H1 (cell line): ENCODE data around the gene COL1A1. TPM values are rescaled to one million over a fixed set of nuclear protein-coding genes. Genes with fewer than 3 reads are reported as not detected.
A peak's percentile ranks its signal among the peaks of the same experiment; 100 is the strongest.

Experiments used
- CTCF ChIA-PET: fragments of 300-600 bp; sonication (Branson Sonifier 250); formaldehyde crosslinking; loops from one replicate; lab custom pipeline; 2021; ENCODE audit not compliant: partially characterized antibody; lab: Charles Lee
- POLR2A ChIA-PET: fragments of 300-600 bp; sonication (Branson Sonifier 250); formaldehyde crosslinking; loops from one replicate; lab custom pipeline; 2021; ENCODE audit warnings: inconsistent platforms; ENCODE audit not compliant: partially characterized antibody; lab: Charles Lee
- DNase-seq, 2 experiments: peaks; one replicate each; pipeline versions ENCODE4 v3.0.0 to v3.0.0-alpha.2; 2010 to 2022; ENCODE audit warnings: low spot score in 2 of 2, low read depth in 1 of 2, mixed read lengths in 1 of 2
- FAIRE-seq: peaks from 2 replicates; lab custom pipeline; 2011; peaks lifted over from hg19 to GRCh38; lab: Jason Lieb, UNC
- H2AFZ ChIP-seq: 2 replicates; pipeline ENCODE4 v1.8.1; 2012; ENCODE audit warnings: low read length, inconsistent platforms
- H2AK5ac ChIP-seq: 2 replicates; pipeline ENCODE4 v1.6.1; 2013; ENCODE audit warnings: low read depth, low read length
- H2BK120ac ChIP-seq: replicated peaks from 2 replicates; pipeline ENCODE3; 2013; ENCODE audit warnings: low read depth, low read length, inconsistent platforms
- H2BK12ac ChIP-seq: 2 replicates; pipeline ENCODE4 v1.6.1; 2013; ENCODE audit warnings: low read depth, low read length
- H2BK15ac ChIP-seq: 2 replicates; pipeline ENCODE4 v1.6.1; 2013; ENCODE audit warnings: low read length
- H2BK20ac ChIP-seq: 2 replicates; pipeline ENCODE4 v1.6.1; 2013; ENCODE audit warnings: low read length
- H2BK5ac ChIP-seq: 2 replicates; pipeline ENCODE4 v1.6.1; 2013; ENCODE audit warnings: low read depth, low read length
- H3K14ac ChIP-seq: 2 replicates; pipeline ENCODE4 v1.6.1; 2013; ENCODE audit warnings: inconsistent platforms; ENCODE audit not compliant: insufficient read length
- H3K18ac ChIP-seq: 2 replicates; pipeline ENCODE4 v1.6.1; 2013; ENCODE audit warnings: low read length; ENCODE audit errors: extremely low read depth
- H3K23ac ChIP-seq: 2 replicates; pipeline ENCODE4 v1.6.1; 2013; ENCODE audit warnings: inconsistent platforms; ENCODE audit not compliant: insufficient read length
- H3K23me2 ChIP-seq: 2 replicates; pipeline ENCODE4 v1.6.1; 2013; ENCODE audit warnings: low read depth, low read length
- H3K27ac ChIP-seq: 2 replicates; pipeline ENCODE4 v1.6.1; 2011; ENCODE audit warnings: low read depth, low read length, inconsistent platforms
- H3K27me3 ChIP-seq, 4 experiments: replicated peaks in 1 of 4; 1 replicate in 1 of 4; 2 replicates in 3 of 4; pipeline versions ENCODE4 v1.6.1 to v1.8.1; 2011 to 2013; ENCODE audit warnings: low read length in 3 of 4, mild to moderate bottlenecking in 3 of 4, inconsistent platforms in 2 of 4, mixed read lengths in 2 of 4, moderate library complexity in 1 of 4; ENCODE audit not compliant: control insufficient read depth in 3 of 4, insufficient read depth in 3 of 4; ENCODE audit errors: extremely low read depth in 1 of 4
- H3K36me3 ChIP-seq, 4 experiments: 2 replicates each; pipeline versions ENCODE4 v1.6.1 to v1.8.1; 2011 to 2013; ENCODE audit warnings: mild to moderate bottlenecking in 4 of 4, low read length in 3 of 4, moderate library complexity in 2 of 4, control low read depth in 1 of 4, inconsistent platforms in 1 of 4; ENCODE audit not compliant: insufficient read depth in 4 of 4, control insufficient read depth in 2 of 4
- H3K4ac ChIP-seq: replicated peaks from 2 replicates; pipeline ENCODE3; 2013; ENCODE audit warnings: low read length, low read depth, mixed read lengths, inconsistent platforms; ENCODE audit not compliant: insufficient read length
- H3K4me1 ChIP-seq, 4 experiments: replicated peaks in 1 of 4; 1 replicate in 1 of 4; 2 replicates in 3 of 4; pipeline versions ENCODE4 v1.6.1 to v1.8.1; 2011 to 2013; ENCODE audit warnings: low read length in 3 of 4, inconsistent platforms in 2 of 4, mixed read lengths in 1 of 4; ENCODE audit not compliant: insufficient read depth in 4 of 4, control insufficient read depth in 3 of 4
- H3K4me2 ChIP-seq, 2 experiments: 2 replicates each; pipeline versions ENCODE4 v1.6.1 to v1.8.1; 2011 to 2013; ENCODE audit warnings: low read depth in 2 of 2, low read length in 2 of 2, control low read depth in 1 of 2, inconsistent platforms in 1 of 2, mild to moderate bottlenecking in 1 of 2; ENCODE audit not compliant: insufficient read depth in 1 of 2
- H3K4me3 ChIP-seq, 4 experiments: fragments of 200-600, 300-600 bp in 1 of 4; sonication (generic), shearing (Covaris generic), sonication (Bioruptor Twin) in 1 of 4; 2 replicates each; pipeline versions ENCODE4 v1.5.1 to v1.8.1; 2011 to 2016; ENCODE audit warnings: low read length in 4 of 4, low read depth in 3 of 4, control low read depth in 2 of 4, inconsistent platforms in 2 of 4, mild to moderate bottlenecking in 2 of 4, mixed read lengths in 1 of 4, moderate library complexity in 1 of 4; ENCODE audit not compliant: insufficient read depth in 2 of 4; ENCODE audit errors: extremely low read depth in 1 of 4
- H3K56ac ChIP-seq: replicated peaks from 2 replicates; pipeline ENCODE3; 2013; ENCODE audit warnings: low read depth, mild to moderate bottlenecking, mixed read lengths, low read length, inconsistent platforms; ENCODE audit not compliant: insufficient read length
- H3K79me1 ChIP-seq: 2 replicates; pipeline ENCODE4 v1.6.1; 2013; ENCODE audit warnings: low read depth, low read length, control low read depth
- H3K79me2 ChIP-seq, 2 experiments: 2 replicates each; pipeline versions ENCODE4 v1.6.1 to v1.8.1; 2012 to 2013; ENCODE audit warnings: low read length in 2 of 2, mild to moderate bottlenecking in 2 of 2, inconsistent platforms in 1 of 2; ENCODE audit not compliant: insufficient read depth in 2 of 2, control insufficient read depth in 1 of 2
- H3K9ac ChIP-seq, 4 experiments: replicated peaks in 1 of 4; 1 replicate in 1 of 4; 2 replicates in 3 of 4; pipeline versions ENCODE4 v1.6.1 to v1.8.1; 2011 to 2013; ENCODE audit warnings: low read depth in 3 of 4, low read length in 3 of 4, control low read depth in 2 of 4, mild to moderate bottlenecking in 2 of 4, moderate library complexity in 2 of 4, inconsistent platforms in 1 of 4; ENCODE audit errors: extremely low read depth in 1 of 4
- H3K9me3 ChIP-seq, 2 experiments: 2 replicates each; pipeline versions ENCODE4 v1.6.1 to v1.8.1; 2012 to 2013; ENCODE audit warnings: mild to moderate bottlenecking in 2 of 2, moderate library complexity in 2 of 2, control low read depth in 1 of 2, inconsistent platforms in 1 of 2, low read depth in 1 of 2, low read length in 1 of 2, mixed read lengths in 1 of 2; ENCODE audit not compliant: insufficient read depth in 2 of 2
- H4K20me1 ChIP-seq, 2 experiments: replicated peaks in 1 of 2; 2 replicates each; pipeline versions ENCODE3 to v1.8.1; 2011 to 2013; ENCODE audit warnings: inconsistent platforms in 2 of 2, low read length in 2 of 2, mild to moderate bottlenecking in 1 of 2; ENCODE audit not compliant: insufficient read depth in 2 of 2, control insufficient read depth in 1 of 2
- H4K5ac ChIP-seq: 2 replicates; pipeline ENCODE4 v1.6.1; 2013; ENCODE audit warnings: low read length, low read depth, mixed read lengths, inconsistent platforms; ENCODE audit not compliant: insufficient read length
- H4K8ac ChIP-seq: 2 replicates; pipeline ENCODE4 v1.8.0; 2013; ENCODE audit warnings: mild to moderate bottlenecking, moderate library complexity, low read length, inconsistent platforms; ENCODE audit not compliant: insufficient read depth; ENCODE audit errors: extremely low read depth
- H4K91ac ChIP-seq: replicated peaks from 2 replicates; pipeline ENCODE3; 2013; ENCODE audit warnings: low read length, mixed read lengths, inconsistent platforms; ENCODE audit not compliant: insufficient read length
- EP300 ChIP-seq, 2 experiments: IDR thresholded peaks; 1 replicate in 1 of 2; 2 replicates in 1 of 2; pipeline ENCODE4 v1.6.1; 2011 to 2012; ENCODE audit warnings: low read depth in 2 of 2, low read length in 2 of 2, mild to moderate bottlenecking in 2 of 2, borderline replicate concordance in 1 of 2, inconsistent platforms in 1 of 2, moderate library complexity in 1 of 2
- NANOG ChIP-seq: IDR thresholded peaks from 2 replicates; pipeline ENCODE4 v1.6.1; 2011; ENCODE audit warnings: low read length, low read depth, mild to moderate bottlenecking, inconsistent platforms; ENCODE audit not compliant: insufficient read depth, poor library complexity, severe bottlenecking
- POU5F1 ChIP-seq: IDR thresholded peaks from 2 replicates; pipeline ENCODE4 v1.6.1; 2011; ENCODE audit warnings: low read depth, mild to moderate bottlenecking, low read length, moderate library complexity
- RNF2 ChIP-seq: fragments of 200-900, 300-1000 bp; sonication (generic); IDR thresholded peaks from 2 replicates; pipeline ENCODE4 v1.7.1; 2016; ENCODE audit warnings: borderline replicate concordance, low read depth, mild to moderate bottlenecking, antibody characterized with exemption, low read length; ENCODE audit not compliant: poor library complexity, severe bottlenecking; ENCODE audit errors: missing control alignments
- TEAD4 ChIP-seq: IDR thresholded peaks from 2 replicates; pipeline ENCODE4 v1.6.1; 2012; ENCODE audit warnings: low read depth, low read length, inconsistent platforms, mixed read lengths
- WGBS, 2 experiments: shearing (Covaris generic) in 1 of 2; methylation state at CpG; one replicate each; pipeline versions ENCODE4 v1.1.6 to v1.1.7; 2013 to 2015; ENCODE audit warnings: low lambda C conversion rate in 2 of 2, mixed read lengths in 2 of 2, inconsistent platforms in 1 of 2, low coverage in 1 of 2, missing lambda C conversion rate in 1 of 2; ENCODE audit not compliant: insufficient replicate concordance in 2 of 2, insufficient coverage in 1 of 2, insufficient read length in 1 of 2; ENCODE audit errors: extremely low coverage in 1 of 2, missing lambda C conversion rate in 1 of 2; 5-methylcytosine and 5-hydroxymethylcytosine counted together
- polyA plus RNA-seq, 7 experiments: library from polyadenylated mRNA; depleted of rRNA in 3 of 7; stranded (reverse) in 5 of 7; unstranded in 2 of 7; fragments of >200 nt in 5 of 7; fragments of 200-250 nt in 2 of 7; gene quantifications; 1 replicate in 5 of 7; 2 replicates in 1 of 7; 4 replicates in 1 of 7; pipeline versions ENCODE4 v1.2.1 to v1.2.3, GENCODE V29; 2011 to 2013; ENCODE audit warnings: missing spikeins in 2 of 7, mixed read lengths in 2 of 7
- total RNA-seq: library from RNA; stranded (reverse); fragmentation: NEBNext Ultra II Directional; extraction: Animal tissue kit (Norgen Biotek cat#: 25700); gene quantifications from 2 replicates; pipeline ENCODE4 v1.2.1, GENCODE V29; 2021

COL1A1 gene
- total and polyA plus RNA-seq, 2 of the 8 experiments (the other 6 are each of a cell fraction or from before 2014, with no cell fraction given), result 14.1 to 80.4 TPM

DNA sequence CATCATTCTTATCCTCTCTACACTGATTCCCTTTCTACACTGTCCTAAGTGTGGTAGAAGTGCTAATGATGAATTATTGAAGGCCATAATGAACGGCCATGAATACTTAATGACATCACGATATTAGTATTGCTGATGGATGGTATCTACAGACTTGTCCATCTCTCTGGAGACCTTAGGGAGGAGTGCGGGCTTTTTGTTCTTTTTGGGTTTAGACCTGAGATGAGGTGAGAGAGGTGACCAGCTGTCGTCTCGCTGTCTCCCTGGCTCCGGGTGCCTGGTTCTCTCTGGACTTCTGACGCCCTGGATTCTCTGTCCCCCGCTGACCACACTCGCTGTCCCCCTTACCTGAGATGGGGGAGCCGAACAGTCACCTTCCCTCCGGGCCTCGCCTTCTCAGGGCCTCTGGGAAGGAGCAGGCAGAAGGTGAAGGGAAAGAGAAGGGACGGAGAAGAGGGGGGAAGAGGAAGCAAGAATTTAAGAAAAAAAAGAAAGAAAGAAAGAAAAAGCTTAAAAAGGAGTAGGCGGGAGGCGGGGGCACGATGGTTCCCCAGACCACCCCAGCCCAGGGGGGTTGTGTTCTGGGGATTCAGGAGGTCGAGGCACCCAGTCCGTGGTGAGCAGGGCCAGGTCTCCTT is 18.5 kb downstream of the COL1A1 start:
- FAIRE-seq (no peak), DNase-seq (no peak)
- Histone ChIP-seq H2BK15ac (no peak overlapping the region), H3K36me3 (peaks cover 3 to 22% (median 11%) of the 10 kb centered on the region in 4 experiments; a peak in 5 of 8 replicates), H2BK12ac (no peak overlapping the region), H2BK20ac (no peak overlapping the region), H3K23me2 (no peaks in the 10 kb centered on the region), H3K23ac (no peak overlapping the region), H4K5ac (no peak overlapping the region), H3K18ac (peak overlapping the region; percentile 60; the same call in 1 of the 2 replicates), H3K14ac (no peak overlapping the region), H3K27ac (no peak overlapping the region), H3K4me1 (peaks cover 4 to 21% (median 12%) of the 10 kb centered on the region in 4 experiments), H4K20me1 (peaks cover 1 to 2% of the 10 kb centered on the region in 2 experiments), H2AK5ac (peak overlapping the region; percentile 80; the same call in 1 of the 2 replicates), H2BK120ac (no peak overlapping the region), H2BK5ac (peak overlapping the region; percentile 85), H2AFZ (no peak overlapping the region), H3K27me3 (no peaks in the 10 kb centered on the region), H3K56ac (no peak overlapping the region), H3K9me3 (no peaks in the 10 kb centered on the region), H3K4me2 (no peak overlapping the region), H3K4me3 (no peak overlapping the region), H4K8ac (no peak overlapping the region; the same call in 1 of the 2 replicates), H3K79me1 (no peaks in the 10 kb centered on the region), H3K4ac (no peak overlapping the region), H4K91ac (no peak overlapping the region), H3K9ac (no peak overlapping the region), H3K79me2 (no peaks in the 10 kb centered on the region)
- POLR2A ChIA-PET, result interaction anchor here (1.1 to 1.4 kb wide), 5 partner anchors 9 to 83 kb away, joined by 3 read pairs; no protein-coding TSS in a partner anchor
- no peak for TF ChIP-seq TEAD4
- TF ChIP-seq EP300 (IDR thresholded peaks at IDR 0.05; ENCODE audit: borderline replicate concordance in 1 of 2, low read depth in 2 of 2, low read length in 2 of 2), result no peak
- peak; percentile 17; the same call in 1 of the 2 replicates for TF ChIP-seq POU5F1
- TF ChIP-seq NANOG, result no peak
- TF ChIP-seq RNF2, result no peak
- CTCF ChIA-PET, result interaction anchor here (1.4 to 3.4 kb wide), 4 partner anchors 10 to 114 kb away, joined by 5 to 22 read pairs (median 9); no protein-coding TSS in a partner anchor
- 91% methylated on average over 12 of the region's 18 CpGs; no CpG with 5 or more reads in 1 of the 2 experiments for WGBS, 2 experiments
